GM19328 (cell line): ENCODE data around the gene OR51F1.
"Not testable (repeated sequence)": the region's sequence is repeated elsewhere in the genome, so short reads cannot be mapped to it uniquely, and the experiment has no call there.

Experiments used
- ATAC-seq: cut with Tn5 transposase; IDR thresholded peaks from one replicate; pipeline ENCODE4 v1.9.1; 2021; ENCODE audit warnings: mild to moderate bottlenecking, moderate library complexity; ENCODE audit not compliant: unreplicated experiment

The OR51F1 gene

GRCh38 chr11:4769838-4770237 is at the start of gene OR51F1:
OR51F1 (minus strand) TSS chr11:4769938; CDS start chr11:4769938, 0 bp downstream.
- ATAC-seq = no peak

- ATAC-seq = no peak
Observed at GRCh38 chr11:4809246-4809645, 39.5 kb upstream of the OR51F1 start.

- no peak for ATAC-seq
Observed at GRCh38 chr11:4808476-4808875, 38.7 kb upstream of the OR51F1 start.

- ATAC-seq = no peak
Observed at GRCh38 chr11:4804280-4804679, 34.5 kb upstream of the OR51F1 start, which contains the start of gene OR52R1. OR52R1 (minus strand) TSS chr11:4804380; CDS start chr11:4804380, 0 bp downstream.

- not testable (repeated sequence) for ATAC-seq
Observed at GRCh38 chr11:4801316-4801715, 31.6 kb upstream of the OR51F1 start.

- no peak for ATAC-seq
Observed at GRCh38 chr11:4798427-4799183, 28.9 kb upstream of the OR51F1 start.

GRCh38 chr11:4797206-4797605 is 27.5 kb upstream of the OR51F1 start:
- ATAC-seq = no peak

GRCh38 chr11:4782454-4782853 is 12.7 kb upstream of the OR51F1 start:
- no peak for ATAC-seq

GRCh38 chr11:4768094-4768493 is 1.6 kb downstream of the OR51F1 start:
- no peak for ATAC-seq

- no peak for ATAC-seq
Observed at GRCh38 chr11:4766420-4767043, 3.2 kb downstream of the OR51F1 start.

GRCh38 chr11:4763096-4763495 is 6.6 kb downstream of the OR51F1 start:
- ATAC-seq = no peak

GRCh38 chr11:4751201-4751600 is 18.5 kb downstream of the OR51F1 start:
- ATAC-seq = no peak

GRCh38 chr11:4748438-4748837 is 21.3 kb downstream of the OR51F1 start:
- no peak for ATAC-seq

- no peak for ATAC-seq
Observed at GRCh38 chr11:4740735-4741134, 29.0 kb downstream of the OR51F1 start.

- ATAC-seq = no peak
Observed at GRCh38 chr11:4727171-4727570, 42.6 kb downstream of the OR51F1 start.

GRCh38 chr11:4722616-4723534 is 46.9 kb downstream of the OR51F1 start:
- ATAC-seq = not testable (repeated sequence)
